Peyer's patch (tissue), 4 donors: Measurements from ENCODE around the gene RHO. TPM values are rescaled to one million over a fixed set of nuclear protein-coding genes. Genes with fewer than 3 reads are reported as not detected.

Experiments used
- DNase-seq, 3 donors: peaks; one replicate each; pipeline ENCODE4 v3.0.0-alpha.2; 2017 to 2019
- H3K27ac ChIP-seq, 4 donors: fragments of 200-600 bp; sonication (generic); one replicate each; pipeline ENCODE4 v1.5.1; 2016 to 2019
- H3K27me3 ChIP-seq, 2 donors: fragments of 200-600 bp; sonication (generic); one replicate each; pipeline ENCODE4 v1.5.1; 2019
- H3K36me3 ChIP-seq, 3 donors: fragments of 200-600 bp; sonication (generic); one replicate each; pipeline ENCODE4 v1.5.1; 2016 to 2019
- H3K4me1 ChIP-seq, 4 donors: fragments of 200-600 bp; sonication (generic); one replicate each; pipeline ENCODE4 v1.5.1; 2016 to 2019
- H3K4me3 ChIP-seq, 4 donors: fragments of 200-600 bp; sonication (generic); 1 replicate in 3 of 4; 2 replicates in 1 of 4; pipeline ENCODE4 v1.5.1; 2016 to 2019; ENCODE audit warnings: mild to moderate bottlenecking in 1 of 4
- H3K9me3 ChIP-seq, 4 donors: fragments of 200-600 bp; sonication (generic); one replicate each; pipeline ENCODE4 v1.5.1; 2016 to 2019; ENCODE audit warnings: mild to moderate bottlenecking in 1 of 4
- POLR2A ChIP-seq, 2 donors: fragments of 450-650 bp; IDR thresholded peaks; one replicate each; pipeline ENCODE4 v1.5.1; 2017; ENCODE audit warnings: antibody characterized with exemption in 2 of 2, mild to moderate bottlenecking in 2 of 2, moderate library complexity in 2 of 2
- total RNA-seq, 4 donors: library from RNA; depleted of rRNA; stranded (reverse); fragments of >200 nt; gene quantifications; one replicate each; pipeline ENCODE4 v1.1.0, GENCODE V29; 2016
- TF ChIP-seq, protein P1 (sequence below), 6 experiments: fragments of 450-650 bp in 4 of 6; fragments of 200-600 bp in 2 of 6; sonication (generic) in 1 of 6; IDR thresholded peaks; one replicate each; pipeline ENCODE4 v1.5.1; 2017 to 2019; ENCODE audit warnings: antibody characterized with exemption in 6 of 6, mild to moderate bottlenecking in 3 of 6, moderate library complexity in 1 of 6

Gene RHO
- total RNA-seq, 4 donors from 2014 or later, result not detected

DNA sequence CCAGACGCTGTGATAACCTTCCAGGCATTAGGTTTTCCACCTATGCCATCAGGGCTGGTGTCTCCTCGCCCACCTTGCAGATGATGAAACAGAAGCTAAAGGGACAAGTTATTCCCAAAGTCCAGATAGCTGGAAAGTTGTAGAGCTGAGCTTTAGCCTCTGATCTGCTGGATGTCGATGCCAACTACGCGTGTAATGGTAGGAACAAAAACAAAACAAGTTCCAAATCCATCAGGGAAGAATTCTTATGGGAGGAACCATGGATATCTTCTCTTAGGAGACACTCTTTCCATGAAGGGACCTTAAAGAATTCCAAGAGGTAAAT is 28.1 kb upstream of the RHO start:
- Histone ChIP-seq H3K4me3 (no peak overlapping the region), H3K9me3 (no peaks in the 10 kb centered on the region), H3K36me3 (peaks cover 0 to 24% (median 0%) of the 10 kb centered on the region in 3 donors), H3K27me3 (no peaks in the 10 kb centered on the region), H3K27ac (peak overlapping the region in 1 of 4 donors; percentile 16), H3K4me1 (no peaks in the 10 kb centered on the region)
- no peak for DNase-seq
- TF ChIP-seq, protein P1, sequence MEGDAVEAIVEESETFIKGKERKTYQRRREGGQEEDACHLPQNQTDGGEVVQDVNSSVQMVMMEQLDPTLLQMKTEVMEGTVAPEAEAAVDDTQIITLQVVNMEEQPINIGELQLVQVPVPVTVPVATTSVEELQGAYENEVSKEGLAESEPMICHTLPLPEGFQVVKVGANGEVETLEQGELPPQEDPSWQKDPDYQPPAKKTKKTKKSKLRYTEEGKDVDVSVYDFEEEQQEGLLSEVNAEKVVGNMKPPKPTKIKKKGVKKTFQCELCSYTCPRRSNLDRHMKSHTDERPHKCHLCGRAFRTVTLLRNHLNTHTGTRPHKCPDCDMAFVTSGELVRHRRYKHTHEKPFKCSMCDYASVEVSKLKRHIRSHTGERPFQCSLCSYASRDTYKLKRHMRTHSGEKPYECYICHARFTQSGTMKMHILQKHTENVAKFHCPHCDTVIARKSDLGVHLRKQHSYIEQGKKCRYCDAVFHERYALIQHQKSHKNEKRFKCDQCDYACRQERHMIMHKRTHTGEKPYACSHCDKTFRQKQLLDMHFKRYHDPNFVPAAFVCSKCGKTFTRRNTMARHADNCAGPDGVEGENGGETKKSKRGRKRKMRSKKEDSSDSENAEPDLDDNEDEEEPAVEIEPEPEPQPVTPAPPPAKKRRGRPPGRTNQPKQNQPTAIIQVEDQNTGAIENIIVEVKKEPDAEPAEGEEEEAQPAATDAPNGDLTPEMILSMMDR (IDR thresholded peaks at IDR 0.05), result no peak
- no peak for TF ChIP-seq POLR2A (IDR thresholded peaks at IDR 0.05)

DNA sequence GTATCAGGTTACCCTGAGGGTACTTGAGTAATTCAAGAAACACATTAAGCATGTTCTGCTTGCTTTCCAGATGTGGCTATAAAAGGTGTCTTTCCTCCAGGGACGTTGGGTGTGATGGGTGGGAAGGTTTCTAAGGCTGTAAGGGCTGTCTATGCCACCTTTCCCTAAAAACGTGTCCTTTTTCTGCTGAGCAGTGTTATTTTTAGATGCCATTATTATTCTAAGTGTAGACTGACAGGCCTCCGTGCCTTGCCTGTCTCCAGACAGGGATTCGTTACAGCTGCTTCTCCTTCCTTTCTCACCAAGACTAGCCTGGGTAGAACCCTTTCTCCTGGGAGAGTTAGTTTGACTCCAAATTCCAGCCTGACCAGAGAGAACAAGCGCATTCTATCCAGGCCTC is 26.8 kb upstream of the RHO start:
- peaks cover 0 to 32% (median 0%) of the 10 kb centered on the region in 3 donors for H3K36me3 ChIP-seq
- H3K27me3 ChIP-seq, result no peaks in the 10 kb centered on the region
- no peak for DNase-seq
- no peak overlapping the region for H3K27ac ChIP-seq
- no peaks in the 10 kb centered on the region for H3K4me1 ChIP-seq
- TF ChIP-seq POLR2A (IDR thresholded peaks at IDR 0.05), result no peak
- TF ChIP-seq, protein P1 (IDR thresholded peaks at IDR 0.05), result no peak
- no peaks in the 10 kb centered on the region for H3K9me3 ChIP-seq
- H3K4me3 ChIP-seq, result no peak overlapping the region

DNA sequence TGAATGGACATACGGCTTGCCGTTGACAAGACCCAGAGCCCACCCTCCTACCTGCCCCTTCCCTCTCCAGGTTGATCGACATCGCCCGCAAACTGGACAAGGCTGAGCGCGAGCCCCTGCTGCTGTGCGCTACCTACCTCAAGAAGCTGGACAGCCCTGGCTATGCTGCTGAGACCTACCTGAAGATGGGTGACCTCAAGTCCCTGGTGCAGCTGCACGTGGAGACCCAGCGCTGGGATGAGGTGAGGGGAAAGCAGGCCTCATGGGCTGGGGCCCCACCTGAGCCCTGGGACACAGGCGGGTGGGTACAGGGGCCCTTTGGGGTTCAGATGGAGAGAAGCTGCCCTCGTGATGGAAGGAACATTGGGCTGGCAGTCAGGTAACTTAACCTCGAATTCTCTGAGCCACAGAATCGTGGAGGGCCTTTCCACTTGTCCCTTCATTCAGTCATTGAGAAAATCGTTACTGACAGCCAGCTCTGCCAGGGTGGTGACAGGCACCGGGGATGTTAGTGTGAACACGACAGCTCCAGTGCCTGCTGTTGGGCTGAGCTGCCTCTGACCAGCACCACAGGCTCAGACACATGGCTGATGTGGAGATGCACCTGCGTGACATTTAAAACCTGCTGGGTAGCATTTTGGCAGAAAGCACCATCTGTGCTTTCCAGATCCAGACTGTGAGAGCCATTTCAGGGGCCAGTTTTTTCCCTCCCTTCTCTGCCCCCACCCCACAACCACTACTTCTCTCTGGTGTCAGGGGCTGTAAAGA is 25.6 kb upstream of the RHO start:
- H3K36me3 ChIP-seq, result peaks cover 0 to 30% (median 0%) of the 10 kb centered on the region in 3 donors
- DNase-seq, result no peak
- H3K9me3 ChIP-seq, result no peaks in the 10 kb centered on the region
- no peak overlapping the region for H3K4me3 ChIP-seq
- H3K27ac ChIP-seq, result no peak overlapping the region
- TF ChIP-seq POLR2A (IDR thresholded peaks at IDR 0.05), result no peak
- TF ChIP-seq, protein P1 (IDR thresholded peaks at IDR 0.05), result no peak
- no peaks in the 10 kb centered on the region for H3K27me3 ChIP-seq
- no peaks in the 10 kb centered on the region for H3K4me1 ChIP-seq

DNA sequence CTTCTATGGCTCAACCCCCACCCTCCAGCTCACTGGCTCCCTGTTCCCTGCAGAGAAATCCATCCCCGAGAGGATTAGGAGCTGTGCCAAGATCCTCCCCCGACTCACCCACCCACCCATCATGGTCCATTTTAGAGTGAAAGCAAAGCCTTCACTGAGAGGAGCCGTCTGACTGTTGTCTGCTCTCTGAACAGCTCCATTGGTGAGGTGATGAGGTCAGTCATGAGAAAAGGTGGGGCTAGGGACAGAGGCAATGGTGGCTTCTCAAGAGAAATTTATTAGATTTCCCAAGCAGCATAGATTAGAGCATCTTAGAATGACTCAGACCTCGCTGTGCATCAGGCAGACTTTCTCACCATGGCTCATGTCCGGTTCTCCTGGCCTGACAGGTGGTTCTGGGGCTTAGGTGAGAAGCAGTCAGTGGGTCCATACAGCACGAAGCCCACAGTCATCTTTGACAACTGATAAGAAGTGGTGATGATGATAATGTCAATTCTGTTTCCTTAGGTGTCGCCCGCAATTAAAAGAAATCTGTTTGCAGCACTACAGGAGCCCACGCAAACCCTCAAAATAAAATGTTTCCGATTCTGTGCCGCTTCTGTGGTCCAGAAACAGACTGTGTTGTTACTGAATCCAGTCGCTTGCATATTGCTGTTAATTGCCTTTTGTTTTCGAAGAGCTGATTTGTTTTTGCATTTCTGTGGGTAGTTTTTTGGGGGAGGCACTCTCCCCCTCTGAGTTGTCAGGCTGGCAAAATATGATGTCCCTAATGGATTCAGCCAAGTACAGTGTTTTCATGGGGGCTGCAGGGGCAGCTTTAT is 24.8 kb upstream of the RHO start:
- peaks cover 0 to 30% (median 0%) of the 10 kb centered on the region in 3 donors for H3K36me3 ChIP-seq
- DNase-seq, result no peak
- TF ChIP-seq, protein P1 (IDR thresholded peaks at IDR 0.05), result no peak
- no peak for TF ChIP-seq POLR2A (IDR thresholded peaks at IDR 0.05)
- no peak overlapping the region for H3K27ac ChIP-seq
- no peaks in the 10 kb centered on the region for H3K4me1 ChIP-seq
- H3K4me3 ChIP-seq, result no peak overlapping the region
- no peaks in the 10 kb centered on the region for H3K9me3 ChIP-seq
- H3K27me3 ChIP-seq, result no peaks in the 10 kb centered on the region

DNA sequence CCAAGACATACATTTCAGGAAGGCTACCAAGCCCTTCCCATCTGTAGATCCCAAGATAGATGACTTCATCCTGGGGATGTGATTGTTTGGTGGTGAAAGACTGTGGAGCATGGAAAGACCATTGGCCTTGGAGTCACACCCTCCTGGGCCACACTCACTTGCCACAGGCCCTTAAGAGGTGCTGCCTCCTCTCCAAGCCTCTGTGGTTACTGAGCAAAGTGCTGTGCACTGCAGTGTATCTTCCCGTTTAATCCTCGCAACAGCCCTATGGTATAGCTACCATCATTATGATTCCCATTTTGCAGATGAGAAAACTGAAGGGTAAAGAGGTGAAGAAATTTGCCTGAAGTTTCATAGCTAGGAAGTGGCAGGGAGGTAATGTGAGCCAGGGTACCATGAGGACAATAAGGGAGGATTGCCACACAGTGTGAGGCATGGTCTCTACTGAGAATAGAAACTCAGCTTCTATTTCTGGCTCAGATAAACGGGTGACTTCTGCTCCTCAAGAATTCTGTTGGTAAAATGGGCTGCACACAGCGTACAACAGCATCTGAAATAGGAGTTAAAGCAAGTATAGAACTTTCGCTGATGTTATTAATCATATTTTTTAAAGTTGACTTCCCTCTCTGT is 23.9 kb upstream of the RHO start:
- Histone ChIP-seq H3K27ac (no peak overlapping the region), H3K4me1 (no peaks in the 10 kb centered on the region), H3K4me3 (no peak overlapping the region), H3K9me3 (no peaks in the 10 kb centered on the region), H3K36me3 (peaks cover 0 to 30% (median 0%) of the 10 kb centered on the region in 3 donors), H3K27me3 (no peaks in the 10 kb centered on the region)
- DNase-seq, result no peak
- no peak for TF ChIP-seq POLR2A (IDR thresholded peaks at IDR 0.05)
- TF ChIP-seq, protein P1 (IDR thresholded peaks at IDR 0.05), result no peak
